A549 (cell line): Measurements from ENCODE around the gene QSER1. TPM values are rescaled to one million over a fixed set of nuclear protein-coding genes. Genes with fewer than 3 reads are reported as not detected.

ENCODE experiments used
- ATAC-seq, 2 experiments: fragments of 200-7000 bp in 1 of 2; fragments of >200 bp in 1 of 2; cut with Nextera tagmentation in 1 of 2; cut with Tn5 transposase in 1 of 2; 3 replicates each; pipeline versions ENCODE4 v1.8.0 to v1.9.1; 2018 to 2020; ENCODE audit warnings: mild to moderate bottlenecking in 1 of 2, moderate library complexity in 1 of 2
- CTCF ChIA-PET: fragments of 300-600 bp; sonication (Branson Sonifier 250); formaldehyde crosslinking; extraction: SDS; loops from one replicate; lab custom pipeline; 2021; ENCODE audit warnings: antibody characterized with exemption, inconsistent platforms; lab: Yijun Ruan, JAX
- POLR2A ChIA-PET: fragments of 350-600 bp; formaldehyde crosslinking; extraction: SDS; loops from one replicate; lab custom pipeline; 2021; ENCODE audit warnings: antibody characterized with exemption, inconsistent platforms; lab: Yijun Ruan, JAX
- DNase-seq, 2 experiments: peaks; one replicate each; pipeline versions ENCODE4 v3.0.0 to v3.0.0-alpha.2; 2011 to 2016; ENCODE audit warnings: low read depth in 1 of 2, low spot score in 1 of 2
- FAIRE-seq: peaks from 2 replicates; lab custom pipeline; 2011; peaks lifted over from hg19 to GRCh38; lab: Jason Lieb, UNC
- H3K27ac ChIP-seq, 2 experiments: fragments of >200 bp; sonication (Bioruptor Twin); formaldehyde crosslinking; 3 replicates each; pipeline ENCODE4 v1.5.1; 2016 to 2017
- H3K4me1 ChIP-seq: fragments of >200 bp; sonication (Bioruptor Twin); formaldehyde crosslinking; 3 replicates; pipeline ENCODE4 v1.6.1; 2016
- H3K4me2 ChIP-seq: fragments of >200 bp; sonication (Bioruptor Twin); formaldehyde crosslinking; 3 replicates; pipeline ENCODE4 v1.6.1; 2016
- H3K4me3 ChIP-seq: fragments of >200 bp; sonication (Bioruptor Twin); formaldehyde crosslinking; 3 replicates; pipeline ENCODE4 v1.5.1; 2016
- H3K9me3 ChIP-seq: fragments of >200 bp; sonication (Bioruptor Twin); formaldehyde crosslinking; 3 replicates; pipeline ENCODE4 v1.6.1; 2016
- CBX2 ChIP-seq: fragments of 200-600 bp; sonication (generic); IDR thresholded peaks from 2 replicates; pipeline ENCODE4 v1.6.1; 2016; ENCODE audit warnings: low read depth, mild to moderate bottlenecking, borderline replicate concordance
- CEBPB ChIP-seq, 2 experiments: fragments of >200 bp in 1 of 2; sonication (Bioruptor Twin) in 1 of 2; formaldehyde crosslinking in 1 of 2; IDR thresholded peaks; 2 replicates each; pipeline ENCODE4 v1.6.1; 2012 to 2016
- CHD4 ChIP-seq: fragments of 200-600 bp; sonication (generic); IDR thresholded peaks from 2 replicates; pipeline ENCODE4 v1.6.1; 2016; ENCODE audit warnings: antibody characterized with exemption, mild to moderate bottlenecking, borderline replicate concordance
- EHF ChIP-seq: fragments of 250-450 bp; sonication (Bioruptor Pico); IDR thresholded peaks from 2 replicates; pipeline ENCODE4 v1.5.0; 2020; ENCODE audit warnings: mild to moderate bottlenecking
- ELK1 ChIP-seq: fragments of 150-350 bp; IDR thresholded peaks from 2 replicates; pipeline ENCODE4 v1.6.1; 2014; ENCODE audit warnings: low read depth, mild to moderate bottlenecking, low read length
- EP300 ChIP-seq, 2 experiments: fragments of >200 bp; sonication (Bioruptor Twin); formaldehyde crosslinking; IDR thresholded peaks; 2 replicates in 1 of 2; 3 replicates in 1 of 2; pipeline ENCODE4 v1.6.1; 2016 to 2017
- ESRRA ChIP-seq: fragments of 150-350 bp; IDR thresholded peaks from 2 replicates; pipeline ENCODE4 v1.6.1; 2014; ENCODE audit warnings: mild to moderate bottlenecking, low read length, borderline replicate concordance
- FOSB ChIP-seq: fragments of 250-450 bp; sonication (Bioruptor Pico); IDR thresholded peaks from 2 replicates; pipeline ENCODE4 v1.5.0; 2020; ENCODE audit warnings: mild to moderate bottlenecking, moderate library complexity
- FOXS1 ChIP-seq: fragments of 250-450 bp; sonication (Bioruptor Pico); IDR thresholded peaks from 2 replicates; pipeline ENCODE4 v1.5.0; 2020; ENCODE audit warnings: mild to moderate bottlenecking, moderate library complexity
- HEYL ChIP-seq: fragments of 250-450 bp; sonication (Bioruptor Pico); IDR thresholded peaks from 2 replicates; pipeline ENCODE4 v1.8.0; 2021; ENCODE audit warnings: mild to moderate bottlenecking, moderate library complexity
- HMGXB4 ChIP-seq: fragments of 250-450 bp; sonication (Bioruptor Pico); IDR thresholded peaks from 2 replicates; pipeline ENCODE4 v1.5.0; 2021; ENCODE audit warnings: mild to moderate bottlenecking, moderate library complexity, borderline replicate concordance
- HOXA7 ChIP-seq: fragments of 250-450 bp; sonication (Bioruptor Pico); IDR thresholded peaks from 2 replicates; pipeline ENCODE4 v1.5.0; 2020; ENCODE audit warnings: mild to moderate bottlenecking, moderate library complexity
- JUNB ChIP-seq: fragments of >200 bp; sonication (Bioruptor Twin); formaldehyde crosslinking; IDR thresholded peaks from 2 replicates; pipeline ENCODE4 v1.6.1; 2016
- NFE2L2 ChIP-seq: fragments of 150-350 bp; conservative IDR thresholded peaks from 2 replicates; pipeline ENCODE4 v1.6.1; 2014; ENCODE audit warnings: low read length
- REST ChIP-seq: fragments of 200-600 bp; sonication (generic); IDR thresholded peaks from 2 replicates; pipeline ENCODE4 v1.6.1; 2016; ENCODE audit warnings: antibody characterized with exemption, mild to moderate bottlenecking, moderate library complexity
- RNF2 ChIP-seq: fragments of 200-600 bp; sonication (generic); IDR thresholded peaks from 2 replicates; pipeline ENCODE4 v1.6.1; 2016; ENCODE audit warnings: low read depth, mild to moderate bottlenecking, antibody characterized with exemption, moderate library complexity, borderline replicate concordance
- SMC3 ChIP-seq: fragments of >200 bp; sonication (Bioruptor Twin); formaldehyde crosslinking; IDR thresholded peaks from 3 replicates; pipeline ENCODE4 v1.6.1; 2018; ENCODE audit warnings: inconsistent platforms
- SREBF2 ChIP-seq: fragments of 450-650 bp; IDR thresholded peaks from 2 replicates; pipeline ENCODE4 v1.6.1; 2014; ENCODE audit warnings: mild to moderate bottlenecking, moderate library complexity
- TFCP2L1 ChIP-seq: fragments of 250-450 bp; sonication (Bioruptor Pico); IDR thresholded peaks from 2 replicates; pipeline ENCODE4 v1.5.0; 2021; ENCODE audit warnings: mild to moderate bottlenecking
- TP53 ChIP-seq: fragments of 250-450 bp; sonication (Bioruptor Pico); IDR thresholded peaks from 2 replicates; pipeline ENCODE4 v1.5.0; 2021; ENCODE audit warnings: mild to moderate bottlenecking, moderate library complexity
- ZC3H11A ChIP-seq: fragments of 450-650 bp; IDR thresholded peaks from 2 replicates; pipeline ENCODE4 v1.6.1; 2014; ENCODE audit warnings: antibody characterized with exemption, mild to moderate bottlenecking
- ZNF302 ChIP-seq: fragments of 250-450 bp; sonication (Bioruptor Pico); IDR thresholded peaks from 2 replicates; pipeline ENCODE4 v1.9.0; 2021; ENCODE audit warnings: inconsistent platforms, mild to moderate bottlenecking, moderate library complexity
- WGBS: methylation state at CpG from one replicate; pipeline ENCODE4 v1.1.6; 2017; ENCODE audit errors: missing lambda C conversion rate; 5-methylcytosine and 5-hydroxymethylcytosine counted together
- polyA plus RNA-seq, 4 experiments: library from polyadenylated mRNA; depleted of rRNA in 3 of 4; stranded (reverse); fragments of >200 nt; fragmentation: RNase III in 1 of 4; extraction: RNeasy Plus Mini Kit Qiagen cat#74134 plus additional on column Dnase treatment in 1 of 4; gene quantifications; 2 replicates in 3 of 4; 3 replicates in 1 of 4; pipeline ENCODE4 v1.2.3, GENCODE V29; 2011 to 2017

QSER1 gene
- polyA plus RNA-seq, 2 of the 4 experiments (the other 2 are of a cell fraction), result 13.2 to 27.2 TPM

- ATAC-seq (no peak), FAIRE-seq (no peak), DNase-seq (no peak)
- Histone ChIP-seq H3K9me3 (no peaks in the 10 kb centered on the region), H3K4me1 (no peaks in the 10 kb centered on the region), H3K27ac (no peak overlapping the region), H3K4me3 (no peak overlapping the region), H3K4me2 (no peak overlapping the region)
- CTCF ChIA-PET, result interaction anchor here (0.6 to 3.2 kb wide), 4 partner anchors 9 to 233 kb away, joined by 3 to 15 read pairs (median 5); partner anchors contain the start of gene QSER1
- POLR2A ChIA-PET, result no interaction called here
- TF ChIP-seq ZC3H11A (no peak), JUNB (no peak), ZNF302 (CRISPR knock-in tag) (no peak), SMC3 (no peak), EP300 (IDR thresholded peaks at IDR 0.05) (no peak), HOXA7 (CRISPR knock-in tag) (no peak), CHD4 (no peak), HMGXB4 (CRISPR knock-in tag) (no peak), CEBPB (IDR thresholded peaks at IDR 0.05) (no peak), ELK1 (no peak), FOXS1 (no peak), EHF (CRISPR knock-in tag) (no peak), HEYL (CRISPR knock-in tag) (no peak), SREBF2 (no peak), RNF2 (no peak), TFCP2L1 (CRISPR knock-in tag) (no peak), ESRRA (no peak), CBX2 (no peak), FOSB (CRISPR knock-in tag) (no peak), NFE2L2 (no peak)
- 24% methylated on average over 3 of the region's 3 CpGs for WGBS
These were observed 9.2 kb upstream of the QSER1 start for GRCh38 chr11:32883421-32883820.

GRCh38 chr11:32884023-32884422, 8.6 kb upstream of the QSER1 start:
- TF ChIP-seq TP53 (CRISPR knock-in tag) (no peak), HEYL (CRISPR knock-in tag) (no peak), ELK1 (no peak), REST (no peak)
- FAIRE-seq (no peak), DNase-seq (no peak), ATAC-seq (no peak)
- Histone ChIP-seq H3K4me1 (no peaks in the 10 kb centered on the region), H3K27ac (no peak overlapping the region), H3K4me3 (no peak overlapping the region), H3K4me2 (no peak overlapping the region), H3K9me3 (no peaks in the 10 kb centered on the region)
- POLR2A ChIA-PET, result no interaction called here
- 89% methylated on average over 3 of the region's 3 CpGs for WGBS
- CTCF ChIA-PET, result interaction anchor here (0.6 to 3.2 kb wide), 4 partner anchors 10 to 135 kb away, joined by 3 to 15 read pairs (median 5); partner anchors contain the start of gene QSER1
